NB4 (cell line): Measurements from ENCODE around the gene PYY.

Source experiments
- CTCF ChIP-seq: IDR thresholded peaks from one replicate; pipeline ENCODE4 v1.5.1; 2012; ENCODE audit warnings: low read depth, low read length
- POLR2A ChIP-seq: IDR thresholded peaks from 2 replicates; pipeline ENCODE4 v1.6.1; 2011; ENCODE audit warnings: mild to moderate bottlenecking; ENCODE audit not compliant: insufficient read length; ENCODE audit errors: extremely low read depth

GRCh38 chr17:43918026-43918389 is 35.7 kb downstream of the PYY start:
- TF ChIP-seq POLR2A (no peak), CTCF (no peak)
